HEK293T (cell line): ENCODE data around the gene BTBD9.

ENCODE experiments used
- CTBP1 ChIP-seq: fragments of 450-650 bp; IDR thresholded peaks from 2 replicates; pipeline ENCODE4 v1.6.1; 2016; ENCODE audit warnings: borderline replicate concordance
- ELF4 ChIP-seq: fragments of 450-650 bp; IDR thresholded peaks from 2 replicates; pipeline ENCODE4 v1.6.1; 2017; ENCODE audit warnings: antibody characterized with exemption
- FOXA1 ChIP-seq: fragments of 450-650 bp; IDR thresholded peaks from 2 replicates; pipeline ENCODE4 v1.6.1; 2016; ENCODE audit warnings: mild to moderate bottlenecking
- FOXM1 ChIP-seq: fragments of 450-650 bp; IDR thresholded peaks from 2 replicates; pipeline ENCODE4 v1.6.1; 2017; ENCODE audit warnings: mild to moderate bottlenecking, borderline replicate concordance
- NFRKB ChIP-seq: fragments of 450-650 bp; IDR thresholded peaks from 2 replicates; pipeline ENCODE4 v1.6.1; 2016; ENCODE audit warnings: mild to moderate bottlenecking, moderate library complexity
- SP1 ChIP-seq: fragments of 450-650 bp; IDR thresholded peaks from 2 replicates; pipeline ENCODE4 v1.6.1; 2017

DNA sequence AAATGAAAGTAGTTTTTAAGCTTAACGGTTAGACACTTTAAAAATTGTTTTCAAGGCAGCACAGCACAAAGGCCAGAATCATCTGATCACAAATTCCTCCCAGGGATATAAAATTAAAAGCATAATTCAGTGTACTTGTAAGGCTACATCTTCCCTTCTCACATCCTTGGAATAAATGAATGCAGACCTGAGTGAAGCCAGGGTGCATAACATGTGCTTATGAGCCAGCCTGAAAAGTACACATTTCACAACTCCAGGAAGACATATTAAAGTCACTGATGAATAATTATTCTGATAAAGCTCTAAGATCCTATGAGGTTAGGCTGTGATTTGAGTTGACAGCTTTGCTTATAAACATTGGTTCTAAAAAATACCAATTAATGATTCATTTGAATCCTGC, 163.6 kb downstream of the BTBD9 start:
- TF ChIP-seq NFRKB: no peak
- TF ChIP-seq FOXA1: no peak
- TF ChIP-seq CTBP1: no peak
- TF ChIP-seq SP1: no peak
- TF ChIP-seq FOXM1: no peak
- no peak for TF ChIP-seq ELF4
